Keratinocyte (primary cell): Measurements from ENCODE around the gene ABHD17B. TPM values are rescaled to one million over a fixed set of nuclear protein-coding genes. Genes with fewer than 3 reads are reported as not detected.

Source experiments
- DNase-seq: peaks from one replicate; pipeline ENCODE4 v3.0.0-alpha.2; 2011; ENCODE audit warnings: low read depth, missing footprints, low spot score
- FAIRE-seq: peaks from 2 replicates; lab custom pipeline; 2011; peaks lifted over from hg19 to GRCh38; lab: Jason Lieb, UNC
- H2AFZ ChIP-seq: 2 replicates; pipeline ENCODE4 v1.6.0; 2012; ENCODE audit warnings: low read length, control low read depth, inconsistent platforms; ENCODE audit not compliant: control insufficient read depth
- H3K27ac ChIP-seq: 2 replicates; pipeline ENCODE4 v1.5.1; 2011; ENCODE audit warnings: low read length; ENCODE audit not compliant: control insufficient read depth, insufficient read depth
- H3K27me3 ChIP-seq: 3 replicates; pipeline ENCODE4 v1.6.0; 2011; ENCODE audit warnings: low read length; ENCODE audit not compliant: control insufficient read depth, insufficient read depth; ENCODE audit errors: extremely low read depth
- H3K36me3 ChIP-seq, 2 experiments: 2 replicates in 1 of 2; 3 replicates in 1 of 2; pipeline ENCODE4 v1.5.1; 2011; ENCODE audit warnings: low read length in 2 of 2, mild to moderate bottlenecking in 1 of 2; ENCODE audit not compliant: control insufficient read depth in 2 of 2, insufficient read depth in 2 of 2; ENCODE audit errors: extremely low read depth in 1 of 2
- H3K4me1 ChIP-seq: 3 replicates; pipeline ENCODE4 v1.5.1; 2011; ENCODE audit warnings: low read length; ENCODE audit not compliant: control insufficient read depth, insufficient read depth; ENCODE audit errors: extremely low read depth
- H3K4me2 ChIP-seq: 3 replicates; pipeline ENCODE4 v1.6.0; 2011; ENCODE audit warnings: low read depth, low read length; ENCODE audit not compliant: control insufficient read depth, insufficient read depth; ENCODE audit errors: extremely low read depth
- H3K4me3 ChIP-seq, 3 experiments: fragments of 200-600 bp in 1 of 3; sonication (generic) in 1 of 3; 2 replicates in 2 of 3; 3 replicates in 1 of 3; pipeline ENCODE4 v1.5.1; 2011 to 2016; ENCODE audit warnings: low read length in 3 of 3, mild to moderate bottlenecking in 3 of 3, control low read depth in 2 of 3, inconsistent platforms in 1 of 3, low read depth in 1 of 3, mixed read lengths in 1 of 3, mixed run types in 1 of 3, moderate library complexity in 1 of 3; ENCODE audit not compliant: control insufficient read depth in 2 of 3, insufficient read depth in 2 of 3; ENCODE audit errors: extremely low read depth in 1 of 3
- H3K79me2 ChIP-seq: 2 replicates; pipeline ENCODE4 v1.6.0; 2012; ENCODE audit warnings: low read length; ENCODE audit not compliant: control insufficient read depth, insufficient read depth
- H3K9ac ChIP-seq: 3 replicates; pipeline ENCODE4 v1.6.0; 2011; ENCODE audit warnings: low read length; ENCODE audit not compliant: control insufficient read depth, insufficient read depth; ENCODE audit errors: extremely low read depth
- H3K9me1 ChIP-seq: 3 replicates; pipeline ENCODE4 v1.6.0; 2011; ENCODE audit warnings: low read length; ENCODE audit not compliant: control insufficient read depth, insufficient read depth; ENCODE audit errors: extremely low read depth
- H3K9me3 ChIP-seq: 2 replicates; pipeline ENCODE4 v1.5.1; 2012; ENCODE audit warnings: low read depth, low read length; ENCODE audit not compliant: control insufficient read depth
- H4K20me1 ChIP-seq: 3 replicates; pipeline ENCODE4 v1.6.0; 2011; ENCODE audit warnings: low read length; ENCODE audit not compliant: control insufficient read depth, insufficient read depth; ENCODE audit errors: extremely low read depth
- EZH2 ChIP-seq: IDR thresholded peaks from one replicate; pipeline ENCODE4 v1.6.1; 2012; ENCODE audit warnings: inconsistent platforms, mild to moderate bottlenecking, low read length, moderate library complexity
- dilution Hi-C: fragments of 300-500 bp; cut with MboI; formaldehyde crosslinking; loops from one replicate; pipeline ENCODE4 v1.7.0; 2020; ENCODE audit warnings: low sequenced_read_pairs; ENCODE audit not compliant: extremely low pct_ligation_motif_present
- polyA plus RNA-seq, 5 experiments: library from polyadenylated mRNA; depleted of rRNA in 3 of 5; stranded (reverse) in 3 of 5; stranded (forward) in 1 of 5; unstranded in 1 of 5; fragments of >200 nt; gene quantifications; 1 replicate in 1 of 5; 2 replicates in 3 of 5; 3 replicates in 1 of 5; pipeline versions ENCODE4 v1.2.1 to v1.2.3, GENCODE V29; 2011 to 2012; ENCODE audit warnings: missing spikeins in 2 of 5, low read depth in 1 of 5, low replicate concordance in 1 of 5
- TF ChIP-seq, protein P1 (sequence below), 3 experiments: IDR thresholded peaks in 1 of 3; conservative IDR thresholded peaks in 1 of 3; optimal IDR thresholded peaks in 1 of 3; 2 replicates in 2 of 3; 3 replicates in 1 of 3; pipeline versions ENCODE3 to v1.5.1; 2011; ENCODE audit warnings: low read length in 3 of 3, mild to moderate bottlenecking in 3 of 3, moderate library complexity in 2 of 3, control low read depth in 1 of 3, inconsistent platforms in 1 of 3; ENCODE audit not compliant: insufficient read depth in 2 of 3; ENCODE audit errors: extremely low read depth in 1 of 3

ABHD17B gene
- polyA plus RNA-seq, 1 donor (not counting 4 experiments of a cell fraction or from before 2014, with no cell fraction given) = 16.3 TPM

DNA sequence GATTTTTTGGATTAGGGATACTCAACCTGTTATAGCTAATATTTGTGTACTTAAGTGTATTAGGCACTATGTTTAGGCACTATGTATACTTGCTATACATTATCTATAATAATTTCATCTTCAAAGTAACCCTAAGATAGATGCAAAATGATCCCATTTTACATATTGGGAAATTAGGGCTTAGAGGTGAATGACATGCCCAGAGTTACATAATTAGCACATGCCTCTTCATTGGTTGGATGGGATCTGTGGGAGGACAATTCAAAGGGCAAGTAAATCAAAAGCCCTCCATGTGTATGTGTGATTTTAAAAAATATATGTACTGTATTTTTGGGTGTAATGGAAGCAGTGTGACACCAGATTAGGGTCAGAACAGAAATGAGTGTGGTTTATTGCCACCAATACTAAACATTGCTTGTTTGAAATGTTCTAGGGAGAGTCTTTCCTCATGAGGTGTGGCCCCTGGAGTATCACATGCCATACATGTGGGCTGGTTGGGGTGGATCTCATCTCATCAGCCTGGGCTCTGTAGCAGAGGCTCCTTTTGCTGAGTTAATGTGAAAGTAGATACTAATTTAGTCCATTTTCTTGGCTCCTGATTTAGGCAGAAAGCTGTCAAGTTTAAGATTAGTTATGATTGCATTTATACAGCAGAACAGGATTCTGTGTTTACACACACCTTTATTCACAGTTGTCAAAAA lies 6.0 kb upstream of the ABHD17B start:
- Histone ChIP-seq H3K27ac (no peak overlapping the region), H3K9me1 (peaks cover 2% of the 10 kb centered on the region), H3K4me1 (peaks cover 22% of the 10 kb centered on the region), H3K27me3 (no peaks in the 10 kb centered on the region), H3K9me3 (no peaks in the 10 kb centered on the region), H3K4me3 (no peak overlapping the region), H3K79me2 (peaks cover 82% of the 10 kb centered on the region), H3K9ac (no peak overlapping the region), H3K4me2 (no peak overlapping the region), H4K20me1 (no peaks in the 10 kb centered on the region), H3K36me3 (peaks cover 0 to 1% of the 10 kb centered on the region in 2 experiments), H2AFZ (no peak overlapping the region)
- dilution Hi-C loops = no loop called here
- no peak for TF ChIP-seq EZH2
- TF ChIP-seq, protein P1, sequence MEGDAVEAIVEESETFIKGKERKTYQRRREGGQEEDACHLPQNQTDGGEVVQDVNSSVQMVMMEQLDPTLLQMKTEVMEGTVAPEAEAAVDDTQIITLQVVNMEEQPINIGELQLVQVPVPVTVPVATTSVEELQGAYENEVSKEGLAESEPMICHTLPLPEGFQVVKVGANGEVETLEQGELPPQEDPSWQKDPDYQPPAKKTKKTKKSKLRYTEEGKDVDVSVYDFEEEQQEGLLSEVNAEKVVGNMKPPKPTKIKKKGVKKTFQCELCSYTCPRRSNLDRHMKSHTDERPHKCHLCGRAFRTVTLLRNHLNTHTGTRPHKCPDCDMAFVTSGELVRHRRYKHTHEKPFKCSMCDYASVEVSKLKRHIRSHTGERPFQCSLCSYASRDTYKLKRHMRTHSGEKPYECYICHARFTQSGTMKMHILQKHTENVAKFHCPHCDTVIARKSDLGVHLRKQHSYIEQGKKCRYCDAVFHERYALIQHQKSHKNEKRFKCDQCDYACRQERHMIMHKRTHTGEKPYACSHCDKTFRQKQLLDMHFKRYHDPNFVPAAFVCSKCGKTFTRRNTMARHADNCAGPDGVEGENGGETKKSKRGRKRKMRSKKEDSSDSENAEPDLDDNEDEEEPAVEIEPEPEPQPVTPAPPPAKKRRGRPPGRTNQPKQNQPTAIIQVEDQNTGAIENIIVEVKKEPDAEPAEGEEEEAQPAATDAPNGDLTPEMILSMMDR (optimal IDR thresholded peaks at IDR 0.05 in 1 of 3, IDR thresholded peaks at IDR 0.05 in 1 of 3, conservative IDR thresholded peaks at IDR 0.05 in 1 of 3; ENCODE audit: extremely low read depth in 1 of 3, insufficient read depth in 2 of 3, low read length in 3 of 3) = no peak
- FAIRE-seq (peak; percentile 20), DNase-seq (no peak)

DNA sequence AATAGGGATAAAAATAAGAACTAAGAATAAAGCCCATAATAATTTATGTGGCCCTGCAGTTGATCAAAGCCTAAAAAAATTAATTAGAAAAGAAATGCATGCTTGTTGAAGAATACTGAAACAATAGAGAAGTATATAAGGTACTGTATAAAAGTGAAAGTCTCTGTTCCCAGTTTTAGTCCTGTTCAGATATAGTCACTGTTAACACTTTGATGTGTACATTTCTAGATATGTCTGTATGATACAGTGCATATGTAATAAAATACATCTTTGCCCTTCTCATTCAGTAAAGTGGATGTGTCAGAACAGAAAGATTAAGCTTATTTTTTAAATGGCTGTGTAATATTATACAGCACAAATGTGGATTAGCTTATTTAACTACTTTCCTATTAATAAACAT lies 4.5 kb upstream of the ABHD17B start:
- Histone ChIP-seq H3K4me1 (peaks cover 13% of the 10 kb centered on the region), H3K9me1 (peaks cover 2% of the 10 kb centered on the region), H3K9me3 (no peaks in the 10 kb centered on the region), H2AFZ (no peak overlapping the region), H3K79me2 (peaks cover 86% of the 10 kb centered on the region), H3K4me3 (no peak overlapping the region), H3K9ac (no peak overlapping the region), H3K36me3 (peaks cover 0 to 1% of the 10 kb centered on the region in 2 experiments), H3K27ac (no peak overlapping the region), H4K20me1 (no peaks in the 10 kb centered on the region), H3K4me2 (no peak overlapping the region), H3K27me3 (no peaks in the 10 kb centered on the region)
- DNase-seq = no peak
- no peak for TF ChIP-seq EZH2
- TF ChIP-seq, protein P1 (optimal IDR thresholded peaks at IDR 0.05 in 1 of 3, IDR thresholded peaks at IDR 0.05 in 1 of 3, conservative IDR thresholded peaks at IDR 0.05 in 1 of 3; ENCODE audit: extremely low read depth in 1 of 3, insufficient read depth in 2 of 3, low read length in 3 of 3) = no peak
- dilution Hi-C loops = no loop called here
- no peak for FAIRE-seq
